SU-DHL-6 (cell line): ENCODE results near the gene ASPA.

Experiments
- H2AFZ ChIP-seq: fragments of 200-600 bp; sonication (generic); 2 replicates; pipeline ENCODE4 v1.6.1; 2014; ENCODE audit warnings: low read depth, mild to moderate bottlenecking, moderate library complexity, mixed read lengths, antibody characterized with exemption, low read length; ENCODE audit not compliant: severe bottlenecking
- H3F3A ChIP-seq: fragments of 200-600 bp; shearing (Covaris generic); 2 replicates; pipeline ENCODE4 v1.6.0; 2016; ENCODE audit warnings: antibody characterized with exemption, mild to moderate bottlenecking; ENCODE audit not compliant: insufficient read depth
- H3K27ac ChIP-seq: fragments of 200-600 bp; sonication (generic); 2 replicates; pipeline ENCODE4 v1.5.1; 2016; ENCODE audit warnings: low read depth, mild to moderate bottlenecking, low read length, moderate library complexity, mixed read lengths
- H3K27me3 ChIP-seq: fragments of 200-600 bp; sonication (generic), shearing (Covaris generic); 2 replicates; pipeline ENCODE4 v1.6.0; 2014; ENCODE audit warnings: mild to moderate bottlenecking, low read length
- H3K36me3 ChIP-seq: fragments of 200-600 bp; sonication (generic); 2 replicates; pipeline ENCODE4 v1.6.1; 2014; ENCODE audit warnings: mild to moderate bottlenecking, low read length, mixed read lengths
- H3K4me2 ChIP-seq: fragments of 300-600, 200-600 bp; shearing (Covaris generic), sonication (generic); 2 replicates; pipeline ENCODE4 v1.6.0; 2014; ENCODE audit warnings: low read length, low read depth, mild to moderate bottlenecking; ENCODE audit not compliant: poor library complexity, severe bottlenecking
- H3K4me3 ChIP-seq: fragments of 200-600 bp; sonication (generic); 2 replicates; pipeline ENCODE4 v1.5.1; 2014; ENCODE audit warnings: antibody characterized with exemption, low read length, mild to moderate bottlenecking, mixed read lengths; ENCODE audit not compliant: insufficient read depth, poor library complexity, severe bottlenecking
- H3K79me2 ChIP-seq: fragments of 200-600 bp; sonication (generic); 2 replicates; pipeline ENCODE4 v1.6.1; 2014; ENCODE audit warnings: mild to moderate bottlenecking, low read length, moderate library complexity; ENCODE audit not compliant: insufficient read depth
- H3K9ac ChIP-seq: fragments of 200-600 bp; sonication (generic); 2 replicates; pipeline ENCODE4 v1.7.0; 2014; ENCODE audit warnings: mild to moderate bottlenecking, low read length
- H3K9me2 ChIP-seq: fragments of 200-600 bp; sonication (generic); replicated peaks from 2 replicates; pipeline ENCODE4 v1.6.1; 2014; ENCODE audit warnings: low read length; ENCODE audit not compliant: insufficient read depth
- H3K9me3 ChIP-seq: fragments of 200-600 bp; sonication (generic); 2 replicates; pipeline ENCODE4 v1.6.1; 2014; ENCODE audit warnings: low read length, mixed read lengths; ENCODE audit not compliant: insufficient read depth
- H4K20me1 ChIP-seq: fragments of 200-600 bp; sonication (generic); 2 replicates; pipeline ENCODE4 v1.6.1; 2014; ENCODE audit warnings: low read depth, mild to moderate bottlenecking, antibody characterized with exemption, low read length, moderate library complexity, mixed read lengths
- EZH2phosphoT487 ChIP-seq: fragments of 200-600 bp; sonication (generic), shearing (Covaris generic); conservative IDR thresholded peaks from 2 replicates; pipeline ENCODE4 v1.6.1; 2018; ENCODE audit warnings: mild to moderate bottlenecking, antibody characterized with exemption, low read length, moderate library complexity, mixed read lengths
- TF ChIP-seq, protein P1 (sequence below): fragments of 200-600 bp; sonication (generic); IDR thresholded peaks from one replicate; pipeline ENCODE4 v1.5.1; 2017; ENCODE audit warnings: antibody characterized with exemption, mild to moderate bottlenecking, low read length, moderate library complexity; ENCODE audit not compliant: insufficient read depth, poor library complexity, severe bottlenecking

The ASPA gene

DNA sequence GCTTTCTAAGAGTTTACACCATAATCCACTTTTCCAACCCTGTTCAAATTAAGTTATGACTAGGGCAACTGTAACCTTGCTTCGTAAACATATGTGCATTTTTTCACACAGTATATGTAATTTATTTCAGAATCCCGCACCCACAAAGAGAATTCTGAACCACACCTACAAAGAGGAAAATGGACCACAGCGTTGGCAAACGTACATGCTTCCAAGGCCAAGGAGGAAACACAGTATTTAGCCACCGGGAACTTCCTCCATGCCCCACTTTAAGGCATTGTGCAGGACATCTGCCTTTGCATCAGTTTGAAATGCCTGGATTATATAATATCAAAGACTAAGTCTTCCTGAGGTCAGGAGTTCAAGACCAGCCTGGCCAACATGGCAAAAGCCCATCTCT lies 6.3 kb upstream of the ASPA start:
- no peaks in the 10 kb centered on the region for H3K9me2 ChIP-seq
- no peak overlapping the region for H3K27ac ChIP-seq
- H3K9me3 ChIP-seq = no peaks in the 10 kb centered on the region
- no peaks in the 10 kb centered on the region for H3K79me2 ChIP-seq
- H3K4me3 ChIP-seq = no peak overlapping the region
- no peaks in the 10 kb centered on the region for H3K36me3 ChIP-seq
- H3K9ac ChIP-seq = no peak overlapping the region
- no peak overlapping the region for H2AFZ ChIP-seq
- H4K20me1 ChIP-seq = no peaks in the 10 kb centered on the region
- TF ChIP-seq, protein P1, sequence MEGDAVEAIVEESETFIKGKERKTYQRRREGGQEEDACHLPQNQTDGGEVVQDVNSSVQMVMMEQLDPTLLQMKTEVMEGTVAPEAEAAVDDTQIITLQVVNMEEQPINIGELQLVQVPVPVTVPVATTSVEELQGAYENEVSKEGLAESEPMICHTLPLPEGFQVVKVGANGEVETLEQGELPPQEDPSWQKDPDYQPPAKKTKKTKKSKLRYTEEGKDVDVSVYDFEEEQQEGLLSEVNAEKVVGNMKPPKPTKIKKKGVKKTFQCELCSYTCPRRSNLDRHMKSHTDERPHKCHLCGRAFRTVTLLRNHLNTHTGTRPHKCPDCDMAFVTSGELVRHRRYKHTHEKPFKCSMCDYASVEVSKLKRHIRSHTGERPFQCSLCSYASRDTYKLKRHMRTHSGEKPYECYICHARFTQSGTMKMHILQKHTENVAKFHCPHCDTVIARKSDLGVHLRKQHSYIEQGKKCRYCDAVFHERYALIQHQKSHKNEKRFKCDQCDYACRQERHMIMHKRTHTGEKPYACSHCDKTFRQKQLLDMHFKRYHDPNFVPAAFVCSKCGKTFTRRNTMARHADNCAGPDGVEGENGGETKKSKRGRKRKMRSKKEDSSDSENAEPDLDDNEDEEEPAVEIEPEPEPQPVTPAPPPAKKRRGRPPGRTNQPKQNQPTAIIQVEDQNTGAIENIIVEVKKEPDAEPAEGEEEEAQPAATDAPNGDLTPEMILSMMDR = no peak
- no peak for TF ChIP-seq EZH2phosphoT487
- H3K4me2 ChIP-seq = no peak overlapping the region
- no peaks in the 10 kb centered on the region for H3K27me3 ChIP-seq
- H3F3A ChIP-seq = no peaks in the 10 kb centered on the region

DNA sequence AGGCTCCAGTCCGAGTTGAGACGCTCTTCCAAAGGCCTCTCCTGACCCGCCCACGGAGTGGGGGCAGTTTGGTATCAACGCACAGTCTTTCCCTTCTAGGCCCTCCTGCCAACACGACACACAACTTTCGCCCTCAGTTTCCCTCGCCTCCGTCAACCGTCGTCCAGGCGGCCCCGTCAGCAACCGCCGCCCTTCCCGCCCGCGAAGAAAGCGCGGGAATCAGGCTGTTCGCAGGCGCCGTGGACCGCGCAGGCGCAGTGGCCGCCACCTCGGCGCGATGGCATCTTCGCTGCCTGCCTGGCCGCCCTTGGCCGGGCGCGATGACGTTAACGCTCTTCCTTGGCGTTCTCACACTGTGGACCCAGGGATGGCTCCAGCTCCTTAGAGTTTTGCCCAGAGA lies 4.2 kb upstream of the ASPA start, which contains the start of gene SPATA22:
SPATA22 (minus strand) TSS at position 221 of the 400 bp plus-strand sequence. CDS start 2,494 bp downstream, outside the sequence.
- no peaks in the 10 kb centered on the region for H4K20me1 ChIP-seq
- no peak within 1 kb of the TSS for H3K4me2 ChIP-seq
- H2AFZ ChIP-seq = no peak within 1 kb of the TSS
- H3K9ac ChIP-seq = no peak within 1 kb of the TSS
- TF ChIP-seq EZH2phosphoT487 = no peak
- TF ChIP-seq, protein P1 = no peak
- H3F3A ChIP-seq = no peaks in the 10 kb centered on the region
- H3K9me3 ChIP-seq = no peaks in the 10 kb centered on the region
- no peaks in the 10 kb centered on the region for H3K36me3 ChIP-seq
- no peaks in the 10 kb centered on the region for H3K27me3 ChIP-seq
- H3K27ac ChIP-seq = no peak within 1 kb of the TSS
- H3K79me2 ChIP-seq = no peaks in the 10 kb centered on the region
- H3K4me3 ChIP-seq = no peak within 1 kb of the TSS
- H3K9me2 ChIP-seq = no peaks in the 10 kb centered on the region

DNA sequence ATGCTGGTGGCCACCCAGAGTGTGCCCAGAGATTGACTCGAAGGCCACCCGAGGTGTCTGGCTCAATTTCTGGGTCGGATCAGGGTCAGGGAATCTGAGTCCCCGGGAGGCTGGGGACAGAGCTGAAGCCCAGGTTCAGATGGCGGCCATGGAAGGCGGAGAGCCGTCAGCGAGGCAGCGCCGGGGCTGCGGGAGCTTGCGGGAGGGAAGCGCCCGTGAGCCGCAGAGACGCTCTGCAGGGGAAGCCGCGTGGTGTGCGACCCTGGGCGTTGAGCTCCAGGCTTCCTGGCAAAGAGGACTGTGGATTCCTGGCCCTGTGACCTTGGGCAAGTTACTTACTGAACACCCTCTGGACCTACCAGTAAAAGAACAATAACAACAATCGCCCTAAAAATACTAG lies 3.7 kb upstream of the ASPA start:
- Histone ChIP-seq H3K4me2 (no peak overlapping the region), H3K27ac (no peak overlapping the region), H3K36me3 (no peaks in the 10 kb centered on the region), H2AFZ (no peak overlapping the region), H3K9me3 (no peaks in the 10 kb centered on the region), H3K27me3 (no peaks in the 10 kb centered on the region), H3K9me2 (no peaks in the 10 kb centered on the region), H3K4me3 (no peak overlapping the region), H4K20me1 (no peaks in the 10 kb centered on the region), H3K79me2 (no peaks in the 10 kb centered on the region), H3K9ac (no peak overlapping the region), H3F3A (no peaks in the 10 kb centered on the region)
- no peak for TF ChIP-seq EZH2phosphoT487
- TF ChIP-seq, protein P1 = no peak

DNA sequence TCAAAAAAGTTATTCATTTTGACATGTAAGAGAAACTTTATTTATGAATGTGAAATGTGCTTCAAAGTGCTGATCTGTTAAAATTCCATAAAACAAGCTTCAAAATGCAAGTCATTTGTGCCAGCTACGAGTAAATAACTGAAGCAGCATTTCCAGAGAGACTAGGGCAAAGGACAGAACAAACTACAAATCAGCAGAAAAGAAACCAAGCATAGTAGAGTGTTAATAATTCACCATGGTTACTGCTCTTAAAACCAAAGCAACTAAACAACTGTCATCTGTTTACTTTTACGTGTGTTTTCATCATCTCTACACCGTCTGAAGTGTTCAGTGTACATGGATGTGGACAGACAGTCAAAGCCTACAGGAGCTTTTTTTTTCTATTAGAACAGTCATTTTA lies 1.6 kb upstream of the ASPA start:
- no peak overlapping the region for H2AFZ ChIP-seq
- H3K9me2 ChIP-seq = no peaks in the 10 kb centered on the region
- H3K27ac ChIP-seq = no peak overlapping the region
- H3K79me2 ChIP-seq = no peaks in the 10 kb centered on the region
- no peak overlapping the region for H3K4me3 ChIP-seq
- TF ChIP-seq, protein P1 = no peak
- no peak for TF ChIP-seq EZH2phosphoT487
- H3K9ac ChIP-seq = no peak overlapping the region
- H3K27me3 ChIP-seq = no peaks in the 10 kb centered on the region
- no peaks in the 10 kb centered on the region for H3K9me3 ChIP-seq
- H3K36me3 ChIP-seq = no peaks in the 10 kb centered on the region
- no peaks in the 10 kb centered on the region for H3F3A ChIP-seq
- H3K4me2 ChIP-seq = no peak overlapping the region
- H4K20me1 ChIP-seq = no peaks in the 10 kb centered on the region
